SH-SY5Y (cell line): ENCODE results near the gene NUP214.

Experiments
- GATA2 ChIP-seq: IDR thresholded peaks from 2 replicates; pipeline ENCODE4 v1.6.1; 2011; ENCODE audit warnings: mild to moderate bottlenecking, low read depth, low read length
- GATA3 ChIP-seq: IDR thresholded peaks from 2 replicates; pipeline ENCODE4 v1.6.1; 2011; ENCODE audit warnings: low read depth, mild to moderate bottlenecking, low read length, moderate library complexity

GRCh38 chr9:131233556-131233955 is 108.2 kb downstream of the NUP214 start:
- TF ChIP-seq GATA2 (no peak), GATA3 (no peak)
